Transverse colon (tissue), 3 donors: ENCODE results near the gene MEIKIN.

Source experiments
- EP300 ChIP-seq: sonication (generic); formaldehyde crosslinking; IDR thresholded peaks from one replicate; pipeline ENCODE4 v1.6.1; 2017; ENCODE audit warnings: antibody characterized with exemption, low read depth
- TF ChIP-seq, protein P1 (sequence below), 5 experiments: fragments of 200-600 bp in 3 of 5; fragments of 450-650 bp in 2 of 5; sonication (generic) in 3 of 5; IDR thresholded peaks; 1 replicate in 2 of 5; 2 replicates in 3 of 5; pipeline ENCODE4 v1.5.1; 2016 to 2017; ENCODE audit warnings: antibody characterized with exemption in 5 of 5, inconsistent platforms in 3 of 5, mild to moderate bottlenecking in 2 of 5, moderate library complexity in 1 of 5

GRCh38 chr5:131783357-131783756 lies 162.1 kb downstream of the MEIKIN start:
- TF ChIP-seq, protein P1, sequence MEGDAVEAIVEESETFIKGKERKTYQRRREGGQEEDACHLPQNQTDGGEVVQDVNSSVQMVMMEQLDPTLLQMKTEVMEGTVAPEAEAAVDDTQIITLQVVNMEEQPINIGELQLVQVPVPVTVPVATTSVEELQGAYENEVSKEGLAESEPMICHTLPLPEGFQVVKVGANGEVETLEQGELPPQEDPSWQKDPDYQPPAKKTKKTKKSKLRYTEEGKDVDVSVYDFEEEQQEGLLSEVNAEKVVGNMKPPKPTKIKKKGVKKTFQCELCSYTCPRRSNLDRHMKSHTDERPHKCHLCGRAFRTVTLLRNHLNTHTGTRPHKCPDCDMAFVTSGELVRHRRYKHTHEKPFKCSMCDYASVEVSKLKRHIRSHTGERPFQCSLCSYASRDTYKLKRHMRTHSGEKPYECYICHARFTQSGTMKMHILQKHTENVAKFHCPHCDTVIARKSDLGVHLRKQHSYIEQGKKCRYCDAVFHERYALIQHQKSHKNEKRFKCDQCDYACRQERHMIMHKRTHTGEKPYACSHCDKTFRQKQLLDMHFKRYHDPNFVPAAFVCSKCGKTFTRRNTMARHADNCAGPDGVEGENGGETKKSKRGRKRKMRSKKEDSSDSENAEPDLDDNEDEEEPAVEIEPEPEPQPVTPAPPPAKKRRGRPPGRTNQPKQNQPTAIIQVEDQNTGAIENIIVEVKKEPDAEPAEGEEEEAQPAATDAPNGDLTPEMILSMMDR (IDR thresholded peaks at IDR 0.05) = no peak
- TF ChIP-seq EP300 = no peak
